Testis (tissue), 3 donors: ENCODE results near the gene RAPGEF4. TPM values are rescaled to one million over a fixed set of nuclear protein-coding genes. Genes with fewer than 3 reads are reported as not detected.

ENCODE experiments used
- DNase-seq: peaks from one replicate; pipeline ENCODE4 v3.0.0-alpha.2; 2019
- H3K27ac ChIP-seq, 2 donors: fragments of 200-600 bp; sonication (generic); one replicate each; pipeline ENCODE4 v1.5.1; 2019
- H3K27me3 ChIP-seq: fragments of 200-600 bp; sonication (generic); one replicate; pipeline ENCODE4 v1.5.1; 2019
- H3K36me3 ChIP-seq: fragments of 200-600 bp; sonication (generic); one replicate; pipeline ENCODE4 v1.5.1; 2017; ENCODE audit warnings: low read depth; ENCODE audit errors: missing control alignments
- H3K4me1 ChIP-seq: fragments of 200-600 bp; sonication (generic); one replicate; pipeline ENCODE4 v1.5.1; 2019
- H3K4me3 ChIP-seq, 2 donors: fragments of 200-600 bp; sonication (generic); one replicate each; pipeline ENCODE4 v1.5.1; 2017 to 2019
- H3K9me3 ChIP-seq: fragments of 200-600 bp; sonication (generic); one replicate; pipeline ENCODE4 v1.5.1; 2017
- CTCF ChIP-seq, 3 experiments: fragments of 450-650 bp in 2 of 3; fragments of 200-600 bp in 1 of 3; sonication (generic) in 1 of 3; IDR thresholded peaks; one replicate each; pipeline ENCODE4 v1.5.1; 2016 to 2019; ENCODE audit warnings: antibody characterized with exemption in 3 of 3, mild to moderate bottlenecking in 2 of 3, moderate library complexity in 1 of 3
- POLR2A ChIP-seq: fragments of 450-650 bp; IDR thresholded peaks from one replicate; pipeline ENCODE4 v1.6.1; 2017; ENCODE audit warnings: antibody characterized with exemption, mild to moderate bottlenecking, moderate library complexity
- WGBS, 2 donors: methylation state at CpG; one replicate each; pipeline ENCODE4 v1.1.5; 2018; 5-methylcytosine and 5-hydroxymethylcytosine counted together
- intact Hi-C: fragments of 100-400 bp; cut with DNase I; formaldehyde crosslinking; loops from one replicate; pipeline ENCODE4 v1.15.1; 2023; ENCODE audit warnings: low total_unique reads
- polyA plus RNA-seq: library from polyadenylated mRNA; stranded (reverse); fragments of 350-450 nt; fragmentation: Illumina TruSeq; extraction: RNeasy Lipid Tissue Mini Kit (QIAGEN cat#74804); gene quantifications from one replicate; pipeline ENCODE4 v1.2.3, GENCODE V29; 2014; ENCODE audit warnings: low read depth, low replicate concordance; ENCODE audit not compliant: insufficient read depth
- total RNA-seq, 2 donors: library from RNA; depleted of rRNA; stranded (reverse); fragments of >200 nt; gene quantifications; one replicate each; pipeline ENCODE4 v1.2.3, GENCODE V29; 2016

RAPGEF4 gene
- total and polyA plus RNA-seq, 3 donors from 2014 or later: 14.3 to 42.6 (median 22.5) TPM

GRCh38 chr2:172836827-172837226, 101.2 kb downstream of the RAPGEF4 start:
- no peak overlapping the region for H3K4me3 ChIP-seq
- intact Hi-C loops: no loop called here
- no peaks in the 10 kb centered on the region for H3K9me3 ChIP-seq
- no peak overlapping the region for H3K27ac ChIP-seq
- TF ChIP-seq POLR2A: no peak
- no peak for TF ChIP-seq CTCF (IDR thresholded peaks at IDR 0.05)
- H3K36me3 ChIP-seq: no peaks in the 10 kb centered on the region
- H3K4me1 ChIP-seq: no peaks in the 10 kb centered on the region
- no peaks in the 10 kb centered on the region for H3K27me3 ChIP-seq
- DNase-seq: no peak

- intact Hi-C loops: no loop called here
- no peaks in the 10 kb centered on the region for H3K27me3 ChIP-seq
- WGBS, 2 donors: 98 to 100% methylated on average over 2 of the region's 2 CpGs
- no peak overlapping the region for H3K27ac ChIP-seq
- DNase-seq: no peak
- H3K9me3 ChIP-seq: no peaks in the 10 kb centered on the region
- no peaks in the 10 kb centered on the region for H3K36me3 ChIP-seq
- no peaks in the 10 kb centered on the region for H3K4me1 ChIP-seq
- H3K4me3 ChIP-seq: no peak overlapping the region
- TF ChIP-seq CTCF (IDR thresholded peaks at IDR 0.05) (no peak), POLR2A (no peak)
Observed at GRCh38 chr2:172839446-172839845, 103.8 kb downstream of the RAPGEF4 start.

GRCh38 chr2:172842511-172843265, 107.0 kb downstream of the RAPGEF4 start:
- Histone ChIP-seq H3K4me3 (no peak overlapping the region), H3K36me3 (no peaks in the 10 kb centered on the region), H3K27ac (no peak overlapping the region), H3K4me1 (no peaks in the 10 kb centered on the region), H3K27me3 (no peaks in the 10 kb centered on the region), H3K9me3 (no peaks in the 10 kb centered on the region)
- TF ChIP-seq POLR2A: no peak
- TF ChIP-seq CTCF (IDR thresholded peaks at IDR 0.05): no peak
- no peak for DNase-seq
- intact Hi-C loops: no loop called here
- WGBS, 2 donors: 78 to 82% methylated on average over 5 of the region's 5 CpGs

GRCh38 chr2:172843266-172843582, 107.6 kb downstream of the RAPGEF4 start:
- WGBS, 2 donors: 88 to 96% methylated on average over 1 of the region's 1 CpG
- Histone ChIP-seq H3K27me3 (no peaks in the 10 kb centered on the region), H3K36me3 (no peaks in the 10 kb centered on the region), H3K4me1 (no peaks in the 10 kb centered on the region), H3K4me3 (no peak overlapping the region), H3K27ac (no peak overlapping the region), H3K9me3 (no peaks in the 10 kb centered on the region)
- no peak for DNase-seq
- no peak for TF ChIP-seq POLR2A
- TF ChIP-seq CTCF (IDR thresholded peaks at IDR 0.05): no peak
- intact Hi-C loops: no loop called here
